GM18507 (cell line): ENCODE results near the gene VSNL1.
"Not testable (repeated sequence)": the region's sequence is repeated elsewhere in the genome, so short reads cannot be mapped to it uniquely, and the experiment has no call there.

Experiments used
- DNase-seq: peaks from one replicate; pipeline ENCODE4 v3.0.0; 2011; ENCODE audit warnings: low read depth; ENCODE audit not compliant: insufficient read length; ENCODE audit errors: extremely low spot score
- FAIRE-seq: peaks from 2 replicates; lab custom pipeline; 2011; peaks lifted over from hg19 to GRCh38; lab: Jason Lieb, UNC

Gene VSNL1

DNA sequence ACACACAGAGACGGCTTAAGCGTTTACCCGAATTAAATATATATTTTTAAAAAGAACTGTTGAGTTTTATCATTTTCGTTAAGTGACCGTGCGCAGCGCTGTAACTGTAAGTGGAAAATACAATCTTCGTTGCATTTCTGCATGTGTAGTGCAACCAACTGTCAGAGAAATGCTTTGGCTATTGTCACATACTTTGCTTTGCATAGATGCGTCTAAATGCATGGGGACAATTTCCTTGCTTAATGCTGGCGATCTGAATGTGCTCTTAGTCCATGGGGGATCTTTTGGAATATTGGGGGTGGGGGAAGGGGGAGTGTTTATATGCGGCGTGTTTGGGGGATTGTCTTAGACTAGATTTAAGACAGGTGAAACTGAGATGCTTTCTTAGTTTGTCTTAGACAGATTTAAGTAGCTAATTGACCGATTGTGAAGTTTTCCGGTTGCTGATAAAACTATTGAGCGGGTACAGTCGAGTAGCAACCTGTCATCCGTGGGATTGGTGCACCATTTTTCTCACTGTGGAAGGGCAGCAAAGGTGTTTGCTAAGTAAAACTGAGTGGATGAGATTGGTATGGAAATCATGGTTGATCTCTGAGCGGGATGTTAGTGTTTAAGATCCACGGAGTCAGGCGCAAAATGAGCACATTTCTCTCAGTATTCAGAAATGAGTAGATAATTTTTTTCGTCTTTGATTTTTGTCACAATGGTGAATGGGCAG, 476 bp downstream of the VSNL1 start:
- no peak for DNase-seq

DNA sequence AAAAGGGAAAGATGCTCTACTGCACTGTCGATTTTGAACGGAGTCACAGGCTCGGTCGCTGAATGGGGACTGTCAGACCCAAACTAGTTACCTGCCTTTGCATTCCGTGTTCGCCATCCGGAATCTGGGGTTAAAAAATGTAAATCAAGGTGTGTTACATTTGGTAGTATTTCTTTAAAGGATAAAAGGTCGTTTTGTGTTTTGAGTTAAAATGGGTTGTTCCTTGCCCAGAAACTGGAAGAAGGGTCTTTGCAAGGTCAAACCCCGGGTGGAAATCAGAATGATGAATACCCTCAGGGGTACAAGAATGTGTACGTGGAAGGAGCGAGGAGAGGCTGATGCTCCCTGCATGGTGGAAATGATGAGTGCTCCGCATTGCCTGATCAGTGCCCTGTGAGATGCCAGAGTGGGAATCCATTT, 1.0 kb downstream of the VSNL1 start:
- no peak for FAIRE-seq

More for the DNA sequence above, 476 bp downstream of the VSNL1 start:
- FAIRE-seq, result no peak

DNA sequence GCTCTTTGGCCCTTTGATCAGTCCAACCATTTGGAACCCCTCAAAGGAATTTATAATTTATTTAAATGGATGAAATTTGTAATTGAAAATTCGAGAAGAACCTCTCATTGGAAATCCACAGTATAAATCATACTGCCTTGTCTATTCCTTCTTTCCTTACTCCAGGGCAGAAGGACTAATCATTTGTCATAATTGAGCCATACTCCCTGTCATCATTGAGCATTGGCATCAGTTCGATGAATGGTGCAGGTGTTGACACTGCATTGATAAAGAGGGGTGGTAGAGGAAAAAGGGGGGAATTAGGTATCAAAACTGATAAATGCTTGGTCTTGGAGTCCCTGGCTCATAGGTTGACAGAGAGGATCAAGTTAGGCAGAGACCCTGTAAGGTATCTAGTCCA, 2.0 kb downstream of the VSNL1 start:
- FAIRE-seq, result no peak

More for the DNA sequence above, 1.0 kb downstream of the VSNL1 start:
- DNase-seq, result no peak

DNA sequence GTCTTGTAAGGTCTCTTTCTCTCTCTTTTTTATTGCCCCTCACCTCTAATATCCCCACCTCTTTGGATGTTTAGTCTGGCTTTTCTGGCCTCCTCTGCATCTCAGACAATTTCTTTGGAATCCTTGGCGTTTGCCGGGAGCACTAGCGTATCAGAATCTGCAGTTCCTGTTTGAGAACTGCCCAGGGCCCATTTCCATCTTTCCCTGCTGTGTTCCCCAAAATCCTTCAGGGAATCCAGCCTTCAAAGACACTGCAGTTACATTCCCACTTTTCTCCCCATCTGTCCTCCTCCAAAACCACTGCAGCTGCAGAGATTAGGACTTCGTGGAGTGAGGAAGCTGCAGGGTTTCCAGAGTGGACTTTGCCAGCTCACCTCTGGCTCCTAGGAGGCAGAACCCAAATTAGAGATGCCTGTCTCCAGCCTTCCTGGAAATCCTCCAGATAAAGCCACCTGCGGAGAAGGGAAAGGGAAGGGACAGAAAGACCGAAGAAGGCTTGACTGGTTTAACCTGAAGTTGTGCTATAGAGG, 2.7 kb downstream of the VSNL1 start:
- no peak for FAIRE-seq
- DNase-seq, result no peak

More for the DNA sequence above, 2.0 kb downstream of the VSNL1 start:
- DNase-seq, result no peak

DNA sequence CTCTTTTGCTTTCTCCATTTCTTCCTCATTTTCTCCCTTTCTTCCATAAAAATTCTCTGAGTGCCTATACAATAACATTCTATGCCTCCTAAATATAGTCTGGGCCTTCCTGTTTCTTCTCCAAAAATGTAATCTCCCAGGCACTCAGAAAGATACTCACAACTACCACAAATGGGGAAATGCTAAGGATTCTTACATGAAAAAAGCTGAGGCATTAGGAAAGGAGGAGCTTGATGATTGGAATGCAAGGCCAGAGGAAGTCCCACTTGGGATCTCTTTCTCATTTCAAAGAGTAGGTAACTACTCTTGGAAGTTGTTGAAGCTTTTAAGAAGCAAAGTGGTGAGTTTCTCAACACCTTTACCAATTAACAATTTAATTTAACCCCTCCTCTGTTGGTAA, 3.4 kb downstream of the VSNL1 start:
- FAIRE-seq, result no peak
- no peak for DNase-seq

DNA sequence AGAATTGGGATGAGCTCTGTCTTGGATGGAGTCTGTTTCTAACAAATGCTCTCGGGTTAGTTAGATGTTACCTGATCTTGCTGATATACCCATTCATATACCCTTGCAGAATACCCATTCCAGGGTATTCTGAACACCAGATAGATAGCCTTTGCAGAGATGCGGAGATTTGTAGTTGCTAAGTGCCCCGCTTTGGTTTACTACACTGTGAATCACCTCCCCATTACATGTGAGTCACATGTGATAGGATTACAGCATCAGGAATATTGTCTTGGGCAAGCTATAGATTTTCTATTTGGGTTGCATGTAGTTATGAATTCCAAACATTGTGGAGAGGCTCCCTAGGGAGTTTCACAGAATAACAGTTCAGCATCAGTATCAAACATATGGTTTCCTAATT, 3.8 kb downstream of the VSNL1 start:
- DNase-seq, result no peak

DNA sequence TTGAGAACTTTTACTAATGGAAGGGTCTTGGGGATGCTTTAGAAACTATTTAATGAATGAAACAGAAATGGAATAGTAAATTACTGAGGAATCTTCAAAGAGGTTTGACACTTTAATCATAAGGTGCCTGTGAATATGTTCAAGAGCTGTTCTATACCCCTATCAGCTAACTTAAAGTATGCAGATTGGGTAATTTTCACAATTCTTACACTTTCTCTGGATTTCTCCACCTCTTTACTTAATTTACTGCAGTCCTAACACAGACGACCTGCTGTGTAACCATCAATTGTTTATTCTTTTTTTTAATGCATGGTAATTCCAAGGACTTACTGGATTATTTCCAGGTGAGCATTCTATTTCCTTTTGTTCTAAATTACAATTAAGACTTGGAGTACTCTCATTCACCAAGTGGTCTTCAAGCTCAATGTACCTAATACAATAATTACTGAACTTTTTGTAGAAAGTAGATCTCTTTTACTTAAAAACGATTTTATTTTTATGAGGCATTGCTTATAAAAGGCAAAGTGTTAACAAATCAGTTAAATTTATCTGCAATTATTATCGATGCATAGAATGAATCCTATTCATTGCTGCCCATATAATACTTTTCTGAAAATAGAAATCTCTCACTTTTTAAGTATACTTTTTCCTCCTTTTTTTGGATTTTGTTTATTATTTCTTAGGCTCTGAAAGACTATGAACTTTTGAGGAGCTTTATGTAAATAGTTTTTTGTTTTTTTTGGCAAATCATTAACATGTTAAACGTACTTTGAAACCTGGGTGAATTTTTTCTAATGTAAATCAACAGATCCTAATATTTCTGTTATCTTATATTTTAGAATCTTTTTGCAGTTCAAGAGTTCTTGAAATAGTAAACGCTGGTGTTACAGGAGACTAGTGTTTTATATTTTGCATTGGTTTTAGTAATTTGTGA, 5.5 kb downstream of the VSNL1 start:
- FAIRE-seq, result no peak

More for the DNA sequence above, 3.8 kb downstream of the VSNL1 start:
- FAIRE-seq, result no peak

DNA sequence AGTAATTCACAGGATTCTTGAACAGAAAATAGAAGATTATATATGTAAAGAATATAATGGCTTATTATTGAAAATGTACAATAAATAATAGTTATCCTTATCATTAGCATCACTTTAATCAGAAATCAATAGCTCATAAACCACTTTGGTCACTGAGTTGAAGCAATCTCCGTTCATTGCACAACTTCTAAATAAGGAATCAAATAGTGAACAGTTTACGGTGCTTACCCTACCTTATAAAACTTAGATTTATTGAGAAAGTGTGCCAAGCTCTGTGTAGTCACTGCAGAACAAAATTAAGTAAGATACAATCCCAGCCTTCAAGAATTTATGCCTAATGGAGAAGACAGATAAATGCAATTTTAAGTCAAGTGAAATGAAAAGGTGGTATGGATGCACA, 6.7 kb downstream of the VSNL1 start:
- no peak for FAIRE-seq
- no peak for DNase-seq

More for the DNA sequence above, 5.5 kb downstream of the VSNL1 start:
- DNase-seq, result no peak

DNA sequence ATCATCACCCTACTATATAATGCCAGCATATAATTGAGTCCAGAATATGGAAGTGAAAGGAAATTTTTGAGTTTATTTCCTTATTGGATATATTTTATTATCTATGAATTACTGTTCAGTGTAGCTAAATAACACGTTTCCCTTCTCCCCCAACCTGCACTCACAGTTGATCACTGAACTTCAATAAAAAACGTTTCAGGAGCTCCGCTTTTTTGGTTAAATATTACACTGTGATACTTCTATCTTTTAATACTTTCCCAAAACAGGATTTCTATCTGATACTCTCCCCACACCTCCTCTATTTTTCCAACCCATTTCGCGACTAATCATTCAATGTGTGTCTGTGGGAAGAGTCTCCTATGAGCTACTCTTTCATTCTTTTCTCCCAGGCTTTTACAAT, 7.2 kb downstream of the VSNL1 start:
- DNase-seq (no peak), FAIRE-seq (no peak)

DNA sequence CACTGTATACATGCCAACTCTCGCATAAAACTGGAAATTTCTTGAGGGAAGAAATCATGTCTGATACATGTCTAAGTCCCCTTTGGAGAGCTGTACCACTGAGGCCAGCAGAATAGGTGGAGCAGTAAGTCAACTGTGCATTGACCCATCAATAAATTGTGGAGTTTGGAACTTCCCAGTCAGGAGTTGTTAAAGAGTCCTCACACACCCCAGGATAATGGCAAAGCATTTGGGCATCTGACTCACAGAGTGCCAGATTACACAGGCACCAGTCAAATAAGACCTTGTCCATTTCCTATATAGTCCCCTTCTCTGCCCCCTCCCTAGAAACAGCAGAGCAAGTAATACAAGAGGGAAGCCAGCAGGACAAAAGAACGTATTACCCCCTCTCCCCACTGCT, 10.4 kb downstream of the VSNL1 start:
- DNase-seq (no peak), FAIRE-seq (no peak)

DNA sequence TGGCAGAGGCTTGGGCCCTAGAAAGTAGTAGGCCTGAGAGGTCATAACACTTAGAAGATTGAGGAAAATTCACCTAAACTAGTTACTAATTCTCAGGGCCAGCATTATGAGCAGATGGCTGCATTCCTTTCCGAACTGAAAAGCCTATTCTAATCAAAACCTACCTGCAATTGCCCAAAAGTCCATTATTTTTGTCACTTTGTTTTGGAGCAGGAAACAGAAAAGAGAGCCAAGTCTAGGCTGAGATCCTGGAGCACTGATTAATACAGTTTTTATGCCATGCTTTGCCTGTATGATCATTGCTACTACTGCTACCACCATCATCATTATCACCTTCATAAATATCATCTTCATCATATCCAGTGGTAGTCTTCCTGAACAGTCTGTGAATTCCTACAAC, 14.7 kb downstream of the VSNL1 start:
- FAIRE-seq (no peak), DNase-seq (no peak)

DNA sequence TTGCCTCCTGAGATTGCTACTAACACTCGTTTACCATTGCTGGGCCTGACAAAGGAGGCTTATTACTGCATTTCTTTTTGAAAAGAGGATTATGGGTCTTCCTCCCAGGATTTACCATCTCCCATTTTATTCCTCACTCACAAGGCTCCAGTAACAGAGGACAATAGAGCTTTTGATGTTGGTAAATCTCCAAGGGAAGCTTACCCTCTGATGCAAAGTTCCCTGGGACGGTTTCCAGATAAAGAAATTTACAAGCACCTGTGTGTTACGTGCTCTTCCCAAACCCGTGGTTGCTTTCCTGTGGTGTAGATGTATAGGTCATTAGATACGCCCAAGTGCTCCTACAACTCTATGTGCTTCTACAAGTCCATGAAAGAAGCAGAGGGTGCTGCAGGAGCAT, 17.1 kb downstream of the VSNL1 start:
- FAIRE-seq (no peak), DNase-seq (no peak)

DNA sequence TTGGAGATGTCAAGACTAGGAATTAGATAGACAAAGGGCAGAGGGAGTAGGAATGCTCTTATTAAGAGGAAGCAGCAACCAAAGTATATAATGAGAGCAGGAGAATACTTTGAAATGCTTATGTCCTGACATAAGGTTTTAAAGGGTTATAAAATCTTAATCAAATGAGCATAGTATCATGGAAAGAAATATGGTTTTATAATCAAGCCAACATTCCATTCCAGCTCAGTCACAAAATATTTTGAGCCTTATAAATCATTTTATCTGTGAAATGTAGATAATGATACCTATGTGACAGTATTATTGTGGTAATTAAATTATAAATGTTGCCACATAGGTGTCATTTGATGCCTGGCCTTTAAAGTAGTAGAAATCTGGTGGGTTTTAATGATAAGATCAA, 17.6 kb downstream of the VSNL1 start:
- FAIRE-seq (no peak), DNase-seq (no peak)

DNA sequence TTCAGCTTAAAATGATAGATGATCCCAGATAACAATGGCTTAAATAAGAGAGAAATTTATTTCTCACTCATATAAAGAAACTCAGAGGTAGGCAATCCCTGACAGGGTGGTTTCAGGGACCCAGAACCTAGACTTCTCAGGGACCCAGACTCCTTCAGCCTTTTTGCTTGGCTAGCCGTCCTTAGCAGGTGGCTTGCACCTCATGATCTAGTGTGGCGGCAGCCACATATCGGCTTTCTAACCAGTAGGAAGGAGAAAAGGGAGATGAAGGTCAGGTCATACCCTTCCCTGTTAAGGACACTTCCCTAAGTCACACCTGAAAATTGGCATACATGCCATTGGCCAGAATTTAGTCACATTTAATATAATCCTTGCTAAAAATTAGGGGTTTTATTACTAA, 18.4 kb downstream of the VSNL1 start:
- no peak for FAIRE-seq
- no peak for DNase-seq

DNA sequence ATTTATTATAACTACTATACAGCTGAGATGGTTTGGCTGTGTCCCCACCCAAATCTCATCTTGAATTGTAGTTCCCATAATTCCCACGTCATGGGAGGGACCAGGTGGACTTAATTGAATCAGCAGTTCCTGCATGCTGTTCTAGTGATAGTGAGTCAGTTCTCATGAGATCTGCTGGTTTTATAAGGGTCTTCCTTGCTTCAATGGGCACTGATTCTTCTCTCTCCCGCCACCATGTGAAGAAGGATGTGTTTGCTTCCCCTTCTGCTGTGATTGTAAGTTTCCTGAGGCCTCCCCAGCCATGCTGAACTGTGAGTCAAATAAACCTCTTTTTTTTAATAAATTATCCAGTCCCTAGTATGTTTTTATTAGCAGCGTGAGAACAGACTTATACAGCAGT, 25.2 kb downstream of the VSNL1 start:
- not testable (repeated sequence) for DNase-seq, FAIRE-seq

DNA sequence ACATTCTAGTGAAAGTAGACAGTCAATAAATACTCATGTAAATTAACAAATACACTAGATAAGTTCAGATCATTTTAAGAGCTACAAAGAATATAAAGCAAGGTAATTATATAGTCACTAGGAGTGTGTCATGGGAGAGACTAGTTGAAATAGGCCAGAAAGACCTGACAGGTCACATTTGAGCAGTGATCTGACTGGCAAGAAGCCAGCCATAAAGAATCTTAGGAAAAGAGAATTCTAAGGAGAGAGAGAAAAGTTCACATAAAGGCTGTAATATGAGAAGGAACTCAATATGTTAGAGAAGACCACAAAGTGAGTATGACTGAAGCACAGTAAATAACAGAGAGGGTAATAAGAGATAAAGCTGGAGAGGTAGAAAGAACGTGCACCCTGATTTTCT, 31.2 kb downstream of the VSNL1 start:
- FAIRE-seq (no peak), DNase-seq (no peak)

DNA sequence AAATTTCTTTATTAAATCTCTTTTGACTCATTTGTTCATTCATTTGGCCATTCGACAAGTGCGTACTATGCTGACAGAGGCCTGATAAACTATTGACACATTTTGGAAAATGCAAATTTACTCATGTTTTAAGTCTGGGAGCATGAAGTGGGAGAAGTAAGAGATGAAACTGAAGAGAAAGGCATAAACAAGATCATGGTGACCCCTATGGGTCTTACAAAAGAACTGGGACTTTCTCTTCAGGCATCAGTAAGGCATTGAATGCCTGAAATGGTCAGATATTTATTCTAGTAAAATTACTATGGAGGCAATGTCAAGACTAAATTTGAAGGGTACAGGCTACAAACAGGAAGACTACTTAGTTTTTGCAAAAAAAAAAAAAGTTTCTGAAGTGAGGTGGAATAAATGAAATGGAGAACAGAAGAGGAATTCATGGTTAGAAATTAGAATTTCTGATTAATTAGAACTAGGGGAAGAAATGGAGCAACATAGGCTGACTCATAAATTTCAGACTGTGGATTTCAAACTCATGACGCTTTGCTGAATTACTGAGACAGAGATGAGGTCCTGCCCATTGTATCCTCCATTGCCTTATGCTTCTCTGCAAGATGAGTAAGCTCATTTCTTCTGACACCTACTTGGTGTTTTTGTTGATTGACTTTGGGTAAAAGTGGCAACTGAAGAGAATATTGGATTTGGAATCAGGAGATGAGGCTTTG, 32.7 kb downstream of the VSNL1 start:
- FAIRE-seq (no peak), DNase-seq (no peak)

DNA sequence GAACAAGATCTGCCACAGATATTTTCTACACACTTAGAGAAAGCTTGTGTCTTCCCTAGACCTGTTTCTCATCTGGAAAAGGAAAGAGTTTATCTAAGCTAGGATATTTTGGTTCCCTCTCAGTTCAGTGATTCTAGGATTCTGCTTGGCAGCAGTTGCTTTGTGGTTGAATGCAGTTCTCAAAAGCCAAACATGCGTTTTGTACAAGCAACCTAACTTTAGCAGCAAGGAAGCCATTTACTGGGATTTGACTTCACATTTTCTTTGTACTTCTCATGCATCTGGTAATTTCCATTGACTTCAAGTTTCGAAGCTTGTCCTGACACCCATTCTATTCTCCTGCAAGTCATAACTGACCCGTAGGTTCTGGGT, 33.3 kb downstream of the VSNL1 start:
- no peak for DNase-seq
- no peak for FAIRE-seq

DNA sequence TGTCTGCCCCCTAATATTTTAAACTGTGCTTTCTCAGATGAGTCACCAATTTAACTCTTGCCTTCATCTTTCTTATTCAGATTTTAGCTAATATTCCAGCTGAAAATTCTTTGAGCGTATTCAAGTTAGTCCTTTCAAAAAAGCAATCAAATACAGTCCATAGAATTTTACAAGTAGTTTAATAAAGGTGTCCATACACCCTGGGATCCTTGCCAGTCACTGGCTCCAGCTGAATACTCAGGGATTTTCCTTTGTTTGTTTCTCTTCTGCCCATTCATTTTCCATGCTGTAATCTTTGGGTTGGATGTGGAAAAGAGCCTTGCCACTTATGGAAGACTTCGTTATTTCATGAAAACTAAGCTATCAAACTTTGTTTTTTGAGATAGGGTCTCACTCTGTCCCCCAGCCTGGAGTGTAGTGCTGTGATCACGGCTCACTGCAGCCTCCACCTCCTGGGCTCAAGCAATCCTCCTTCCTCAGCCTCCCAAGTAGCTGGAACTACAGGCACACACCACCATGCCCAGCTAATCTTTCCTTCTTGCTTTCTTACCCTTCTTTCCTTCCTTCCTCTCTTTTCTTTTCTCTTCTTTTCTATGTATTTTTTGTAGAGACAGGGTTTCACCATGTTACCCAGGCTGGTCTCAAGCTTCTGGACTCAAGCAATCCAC, 34.0 kb downstream of the VSNL1 start:
- FAIRE-seq, result no peak

More for the DNA sequence above, 34.0 kb downstream of the VSNL1 start:
- DNase-seq, result no peak
